ENCODE measurements around the gene UBXN1. TPM values are rescaled to one million over a fixed set of nuclear protein-coding genes. Genes with fewer than 3 reads are reported as not detected.

UBXN1 gene
- total RNA-seq, 1 experiment from 2014 or later = 150 TPM

DNA sequence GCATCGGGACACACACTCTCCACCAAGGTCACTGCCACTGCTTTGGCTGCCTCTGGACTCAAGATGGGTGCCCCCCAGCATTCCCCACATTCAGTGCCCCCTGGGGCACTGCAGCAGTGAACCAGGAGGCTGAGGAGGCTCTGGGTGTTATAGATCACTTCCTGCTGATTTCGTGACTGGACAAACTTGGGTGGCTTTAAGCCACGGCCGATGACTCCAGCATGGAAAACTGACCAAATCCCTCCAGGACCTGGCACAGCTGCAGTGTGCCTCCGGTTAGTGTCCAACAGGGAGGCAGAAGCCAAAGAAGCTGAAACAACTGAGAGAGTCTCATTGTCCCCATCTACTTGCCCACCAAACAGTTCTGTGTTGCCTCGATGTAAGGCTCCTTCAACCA is 31.3 kb downstream of the UBXN1 start:
- intact Hi-C loops (cut with micrococcal nuclease; ENCODE audit: unreplicated experiment) = loop anchor here (5.0 kb wide), 1 partner anchor 35 kb away; the partner anchor contains the start of genes EML3 and ROM1
- TF ChIP-seq, protein P1, sequence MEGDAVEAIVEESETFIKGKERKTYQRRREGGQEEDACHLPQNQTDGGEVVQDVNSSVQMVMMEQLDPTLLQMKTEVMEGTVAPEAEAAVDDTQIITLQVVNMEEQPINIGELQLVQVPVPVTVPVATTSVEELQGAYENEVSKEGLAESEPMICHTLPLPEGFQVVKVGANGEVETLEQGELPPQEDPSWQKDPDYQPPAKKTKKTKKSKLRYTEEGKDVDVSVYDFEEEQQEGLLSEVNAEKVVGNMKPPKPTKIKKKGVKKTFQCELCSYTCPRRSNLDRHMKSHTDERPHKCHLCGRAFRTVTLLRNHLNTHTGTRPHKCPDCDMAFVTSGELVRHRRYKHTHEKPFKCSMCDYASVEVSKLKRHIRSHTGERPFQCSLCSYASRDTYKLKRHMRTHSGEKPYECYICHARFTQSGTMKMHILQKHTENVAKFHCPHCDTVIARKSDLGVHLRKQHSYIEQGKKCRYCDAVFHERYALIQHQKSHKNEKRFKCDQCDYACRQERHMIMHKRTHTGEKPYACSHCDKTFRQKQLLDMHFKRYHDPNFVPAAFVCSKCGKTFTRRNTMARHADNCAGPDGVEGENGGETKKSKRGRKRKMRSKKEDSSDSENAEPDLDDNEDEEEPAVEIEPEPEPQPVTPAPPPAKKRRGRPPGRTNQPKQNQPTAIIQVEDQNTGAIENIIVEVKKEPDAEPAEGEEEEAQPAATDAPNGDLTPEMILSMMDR (conservative IDR thresholded peaks at IDR 0.05) = no peak
- TF ChIP-seq EZH2 (IDR thresholded peaks at IDR 0.05; ENCODE audit: low read depth) = no peak
- Histone ChIP-seq H4K20me1 (ENCODE audit: insufficient read depth) (peaks cover 5% of the 10 kb centered on the region; the same call in 1 of the 2 replicates), H3F3A (ENCODE audit: insufficient read depth, low read depth) (peaks cover 26% of the 10 kb centered on the region), H3K79me2 (ENCODE audit: low read depth) (peaks cover 61% of the 10 kb centered on the region), H3K4me1 (replicated peaks; ENCODE audit: insufficient read depth) (peaks cover 27% of the 10 kb centered on the region), H3K9me3 (ENCODE audit: insufficient read depth, low read depth) (no peaks in the 10 kb centered on the region), H2AFZ (no peak overlapping the region), H3K4me3 (no peak overlapping the region), H3K4me2 (no peak overlapping the region), H3K36me3 (ENCODE audit: low read depth) (peaks cover 20% of the 10 kb centered on the region), H3K9me2 (ENCODE audit: insufficient read depth) (no peaks in the 10 kb centered on the region), H3K27ac (no peak overlapping the region), H3K27me3 (ENCODE audit: insufficient read depth, low read depth) (no peaks in the 10 kb centered on the region)
- POLR2A ChIA-PET (ENCODE audit: unreplicated experiment) = no interaction called here
- no TSS peak for BruUV-seq (replicated peaks)
- CTCF ChIA-PET = no interaction called here
- DNase-seq = no peak

DNA sequence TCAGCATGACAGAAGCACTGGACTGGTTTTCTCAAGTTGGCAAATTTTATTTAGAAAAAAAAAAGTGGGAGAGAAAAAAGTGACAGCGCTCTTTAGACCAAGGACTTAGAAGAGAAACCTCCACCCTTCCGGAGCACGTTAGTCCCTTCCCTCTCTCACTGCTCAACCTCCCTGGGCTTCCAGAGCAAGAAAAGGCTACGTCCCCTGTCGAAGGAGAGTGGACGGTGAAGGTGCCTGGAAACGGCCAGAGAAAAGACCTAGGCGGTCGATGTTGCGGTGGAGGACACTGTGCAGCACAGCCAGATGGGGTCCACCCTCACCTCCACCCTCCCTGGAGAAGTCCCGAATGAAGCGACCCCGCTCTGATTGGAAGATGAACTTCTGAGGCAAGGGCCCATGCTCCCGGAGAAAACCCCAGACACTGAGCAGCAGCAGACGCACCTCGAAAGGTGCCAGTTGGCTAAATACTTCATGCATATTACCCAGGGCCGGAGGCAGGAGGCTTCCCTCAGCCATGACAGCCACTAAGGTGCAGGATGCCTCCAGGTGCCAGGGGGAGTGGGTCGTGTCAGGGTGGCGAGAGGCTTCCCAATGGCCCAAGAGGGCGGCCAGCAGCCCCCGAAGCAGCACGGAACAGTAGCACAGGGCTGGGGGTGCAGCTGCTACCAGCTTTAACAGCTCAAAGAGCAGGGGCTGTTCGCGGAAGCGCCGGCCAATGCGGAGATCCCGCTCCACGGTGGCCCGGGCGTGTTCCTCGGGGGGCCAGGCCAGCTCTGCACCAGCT is 31.9 kb downstream of the UBXN1 start:
- Histone ChIP-seq H3K4me1 (replicated peaks; ENCODE audit: insufficient read depth) (peaks cover 23% of the 10 kb centered on the region), H3K27ac (no peak overlapping the region), H3K79me2 (ENCODE audit: low read depth) (peaks cover 61% of the 10 kb centered on the region), H2AFZ (no peak overlapping the region), H3K4me2 (peak overlapping the region; percentile 37; the same call in 1 of the 2 replicates), H3F3A (ENCODE audit: insufficient read depth, low read depth) (peaks cover 23% of the 10 kb centered on the region), H3K9me3 (ENCODE audit: insufficient read depth, low read depth) (no peaks in the 10 kb centered on the region), H3K4me3 (no peak overlapping the region; the same call in 1 of the 2 replicates), H4K20me1 (ENCODE audit: insufficient read depth) (peaks cover 5% of the 10 kb centered on the region; the same call in 1 of the 2 replicates), H3K36me3 (ENCODE audit: low read depth) (peaks cover 21% of the 10 kb centered on the region), H3K9me2 (ENCODE audit: insufficient read depth) (no peaks in the 10 kb centered on the region), H3K27me3 (ENCODE audit: insufficient read depth, low read depth) (no peaks in the 10 kb centered on the region)
- ChIA-PET CTCF (interaction anchor here (0.5 kb wide), 1 partner anchor 47 kb away, joined by 8 read pairs; no protein-coding TSS in a partner anchor), POLR2A (ENCODE audit: unreplicated experiment) (no interaction called here)
- BruUV-seq (replicated peaks) = TSS peak; percentile 24
- DNase-seq = no peak
- no peak for TF ChIP-seq EZH2 (IDR thresholded peaks at IDR 0.05; ENCODE audit: low read depth)
- TF ChIP-seq, protein P1 (conservative IDR thresholded peaks at IDR 0.05) = no peak
- intact Hi-C loops (cut with micrococcal nuclease; ENCODE audit: unreplicated experiment) = loop anchor here (1.0 to 5.0 kb wide), 3 partner anchors 25 to 193 kb away; partner anchors contain the start of genes EML3 and ROM1

DNA sequence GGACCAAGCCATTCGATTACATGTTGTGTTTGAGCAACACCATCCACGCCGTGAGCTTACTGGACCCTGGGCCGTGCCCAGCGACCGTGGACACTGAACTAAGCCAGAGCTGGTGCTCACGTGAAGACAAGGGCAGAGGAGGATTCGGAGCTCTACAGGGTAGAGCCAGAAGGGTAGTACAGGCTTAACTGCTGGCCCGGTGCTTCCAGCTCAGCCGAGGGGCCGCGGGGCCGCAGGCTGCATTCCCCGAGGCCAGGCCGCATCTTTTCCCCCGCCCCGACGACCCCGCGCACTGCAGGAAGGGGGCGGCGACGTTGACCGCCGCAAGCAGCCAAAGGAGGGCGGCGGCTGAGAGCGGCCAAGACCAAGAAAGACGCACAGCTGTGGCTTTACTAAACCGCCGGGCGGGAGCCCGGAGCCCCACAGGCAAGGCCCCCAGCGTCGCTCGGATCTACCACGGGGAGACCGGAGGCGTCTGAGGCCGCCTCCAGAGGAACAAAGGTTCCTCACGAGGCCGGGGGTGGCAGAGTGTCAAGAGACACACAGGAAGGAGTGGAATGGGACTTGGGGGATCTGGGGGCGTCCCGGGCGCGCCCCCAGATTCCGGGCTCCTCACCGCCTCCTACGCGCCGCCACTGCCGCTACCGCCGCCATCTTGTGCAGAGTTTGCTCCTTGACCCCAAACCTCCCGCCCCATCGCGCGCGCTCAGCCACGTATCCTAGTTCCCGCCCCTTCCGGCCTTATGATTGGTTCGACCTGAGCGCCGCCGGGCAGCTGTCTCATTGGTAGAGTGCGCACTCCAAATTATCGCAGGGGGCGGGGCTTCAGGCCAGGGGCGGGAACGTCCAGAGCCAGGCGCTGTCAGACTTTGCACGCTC is 32.7 kb downstream of the UBXN1 start, which contains the start of gene GANAB:
Gene GANAB, minus strand, starts transcription at position 668 of the 879 bp plus-strand sequence. Its CDS starts 14 bp downstream, at position 654.
- BruUV-seq (replicated peaks) = TSS peak; percentile 42
- H3K4me3 ChIP-seq = peak within 1 kb of the TSS; percentile 99
- H3K4me1 ChIP-seq (replicated peaks; ENCODE audit: insufficient read depth) = peaks cover 15% of the 10 kb centered on the region; the same call in 1 of the 2 replicates
- peak within 1 kb of the TSS; percentile 48 for H3K27ac ChIP-seq
- ChIA-PET POLR2A (ENCODE audit: unreplicated experiment) (interaction anchor here (0.6 to 0.9 kb wide), 5 partner anchors 19 to 125 kb away, joined by 4 to 13 read pairs (median 6); partner anchors contain the start of genes B3GAT3, C11orf98, CSKMT and HNRNPUL2), CTCF (interaction anchor here (0.5 to 0.8 kb wide), 4 partner anchors 19 to 209 kb away, joined by 3 to 8 read pairs (median 6); partner anchors contain the start of genes C11orf98, CSKMT and HNRNPUL2)
- H3K79me2 ChIP-seq (ENCODE audit: low read depth) = peaks cover 61% of the 10 kb centered on the region
- H3K4me2 ChIP-seq = peak within 1 kb of the TSS; percentile 99
- intact Hi-C loops (cut with micrococcal nuclease; ENCODE audit: unreplicated experiment) = loop anchor here (1.0 to 5.0 kb wide), 3 partner anchors 24 to 194 kb away; partner anchors contain the start of genes EML3 and ROM1
- TF ChIP-seq, protein P1 (conservative IDR thresholded peaks at IDR 0.05) = no peak
- no peak for TF ChIP-seq EZH2 (IDR thresholded peaks at IDR 0.05; ENCODE audit: low read depth)
- peaks cover 21% of the 10 kb centered on the region for H3K36me3 ChIP-seq (ENCODE audit: low read depth)
- H3F3A ChIP-seq (ENCODE audit: insufficient read depth, low read depth) = peaks cover 30% of the 10 kb centered on the region
- no peaks in the 10 kb centered on the region for H3K9me2 ChIP-seq (ENCODE audit: insufficient read depth)
- peaks cover 5% of the 10 kb centered on the region; the same call in 1 of the 2 replicates for H4K20me1 ChIP-seq (ENCODE audit: insufficient read depth)
- no peaks in the 10 kb centered on the region for H3K27me3 ChIP-seq (ENCODE audit: insufficient read depth, low read depth)
- H3K9me3 ChIP-seq (ENCODE audit: insufficient read depth, low read depth) = no peaks in the 10 kb centered on the region
- peak; percentile 95 to 98 for DNase-seq
- peak within 1 kb of the TSS; percentile 79 for H2AFZ ChIP-seq
